Endometrial microvascular endothelial cells (primary cell): Measurements from ENCODE around the gene CTNND1. TPM values are rescaled to one million over a fixed set of nuclear protein-coding genes. Genes with fewer than 3 reads are reported as not detected.

Source experiments
- in situ Hi-C: cut with HindIII; loops from 2 replicates; pipeline ENCODE4 v1.10.0; 2017; ENCODE audit warnings: low sequenced_read_pairs, low pct_unique_long_range_greater_than_20kb; ENCODE audit errors: inconsistent ontology term
- total RNA-seq: library from RNA; depleted of rRNA; stranded (reverse); fragments of >200 nt; gene quantifications from one replicate; pipeline ENCODE4 v1.2.3, GENCODE V29; 2015; ENCODE audit errors: inconsistent ontology term

The CTNND1 gene
- total RNA-seq, 1 donor from 2014 or later, result 158 TPM

DNA sequence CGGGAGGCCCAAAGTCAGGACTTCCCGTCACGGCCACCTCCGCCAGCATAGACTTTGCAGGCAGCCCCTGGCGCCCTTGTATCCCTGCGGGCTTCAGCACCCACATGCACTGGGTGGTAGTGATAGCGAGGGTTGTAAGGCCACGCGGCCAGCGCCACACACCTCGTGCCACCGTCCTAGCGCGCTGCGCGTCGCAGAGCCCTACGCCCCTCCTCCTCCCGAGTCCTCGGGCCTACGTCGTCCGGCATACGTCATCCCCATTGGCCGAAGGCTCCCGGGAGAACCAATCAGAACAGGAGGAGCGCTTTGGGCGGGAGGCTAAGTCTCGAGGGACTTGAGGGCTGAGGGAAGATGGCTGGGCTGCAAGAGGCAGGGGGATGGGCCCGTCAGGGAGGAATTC lies 8.6 kb upstream of the CTNND1 start:
- in situ Hi-C loops, result loop anchor here (5.0 kb wide), 1 partner anchor 49 kb away; no protein-coding TSS in a partner anchor

DNA sequence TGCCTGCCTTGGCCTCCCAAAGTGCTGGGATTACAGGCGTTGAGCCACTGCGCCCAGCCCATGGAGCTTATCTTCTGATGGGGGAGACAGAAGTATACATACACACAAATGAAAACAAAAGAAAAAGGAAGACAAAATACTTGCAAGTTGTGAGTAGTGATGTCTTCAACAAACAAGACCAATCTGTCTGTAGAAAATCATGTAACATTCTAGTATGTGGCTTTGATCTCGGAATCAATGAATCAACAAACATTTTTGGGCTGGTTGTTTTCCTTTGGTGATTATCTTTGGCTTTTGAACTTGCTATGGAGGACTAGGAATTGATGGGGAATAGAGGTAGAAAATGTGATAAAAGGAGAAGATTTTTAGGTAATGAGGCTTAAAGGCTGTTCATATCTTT lies 3.4 kb upstream of the CTNND1 start:
- in situ Hi-C loops, result no loop called here

DNA sequence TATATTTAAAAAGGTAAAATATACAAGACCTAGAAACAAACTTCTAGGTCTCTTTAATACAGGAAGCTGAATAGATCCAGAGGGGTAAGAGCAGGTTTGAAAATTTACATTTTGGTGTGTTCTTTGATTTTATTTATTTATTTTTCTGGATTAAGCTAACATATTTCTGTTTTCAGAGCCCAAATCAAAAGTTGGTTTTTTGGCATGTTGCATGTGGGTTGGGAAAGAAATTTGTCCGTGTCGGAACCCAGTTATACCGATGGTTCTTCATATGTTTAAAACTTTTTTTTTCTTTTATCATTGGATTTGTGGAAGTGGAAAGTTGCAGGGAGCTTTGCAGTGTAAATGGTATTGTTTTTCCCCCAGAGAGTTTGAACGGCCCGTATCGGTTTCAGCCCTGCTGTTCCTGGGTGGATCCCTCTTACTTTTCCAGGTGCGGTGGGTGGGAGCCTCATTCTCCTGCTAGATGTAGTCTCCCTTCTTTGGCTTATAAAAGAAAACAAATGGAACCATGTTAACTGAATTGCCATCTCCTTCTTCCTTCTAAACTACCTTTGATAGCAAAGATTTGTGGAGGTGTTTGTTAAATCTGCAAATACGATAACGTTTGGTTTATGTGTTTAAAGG lies 746 bp downstream of the CTNND1 start:
- in situ Hi-C loops, result no loop called here

DNA sequence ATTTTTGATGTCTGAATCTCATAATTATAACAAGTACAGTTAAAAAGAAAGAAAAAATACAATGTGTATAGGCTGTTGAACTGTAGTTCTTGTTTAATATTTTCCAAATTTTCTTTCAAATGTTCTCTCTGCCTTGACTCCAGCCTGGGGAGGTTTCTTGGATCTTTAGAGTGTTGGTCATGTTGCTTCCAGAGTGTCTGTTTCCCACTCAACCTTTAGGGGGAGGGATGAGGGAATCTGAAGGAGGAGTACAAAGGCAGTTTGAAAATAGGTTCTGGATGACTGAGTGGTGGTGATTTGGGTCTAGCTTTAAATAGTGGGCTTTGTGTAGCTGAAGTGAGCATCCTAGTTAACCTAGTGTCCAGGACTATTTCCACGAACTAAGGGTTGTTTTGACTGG lies 2.0 kb downstream of the CTNND1 start:
- in situ Hi-C loops, result no loop called here

DNA sequence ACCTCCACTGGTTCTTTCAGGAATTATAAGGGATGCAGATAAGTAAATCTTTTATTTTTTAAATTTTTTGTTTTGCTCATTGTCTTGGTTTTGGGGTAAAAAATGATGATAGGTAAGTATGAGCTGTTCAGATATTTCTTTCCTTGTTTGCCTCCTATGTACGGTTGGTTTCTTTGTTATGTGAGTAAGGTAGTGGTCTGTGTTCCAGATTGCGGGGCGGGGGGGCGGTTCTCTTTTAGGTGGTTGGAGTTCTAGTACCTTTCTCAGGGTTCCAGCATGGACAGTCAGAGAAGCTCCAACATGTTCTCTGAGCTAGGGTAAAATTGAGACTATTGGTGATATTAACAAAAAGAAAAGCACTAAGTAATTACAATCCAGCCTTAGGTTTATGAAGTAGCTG lies 2.4 kb downstream of the CTNND1 start:
- in situ Hi-C loops, result no loop called here

DNA sequence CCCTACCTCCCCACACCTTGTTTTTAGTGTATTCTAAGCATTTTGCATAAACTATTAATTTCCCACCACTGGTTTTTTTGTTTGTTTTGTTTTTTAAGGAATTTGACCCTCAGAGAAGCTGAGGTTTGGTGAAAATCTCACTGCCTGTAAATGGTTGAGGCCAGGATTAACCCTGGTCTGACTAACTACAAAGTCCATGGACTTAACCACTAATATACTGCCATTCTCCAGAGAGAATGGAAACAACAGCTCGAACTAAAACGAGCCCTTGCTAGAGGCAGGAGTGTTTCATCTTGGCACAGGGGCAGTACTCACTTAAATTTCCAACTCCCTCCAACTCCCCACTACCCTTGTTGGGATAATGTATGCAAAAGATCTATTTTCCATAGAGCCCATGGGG lies 3.0 kb downstream of the CTNND1 start:
- in situ Hi-C loops, result no loop called here

DNA sequence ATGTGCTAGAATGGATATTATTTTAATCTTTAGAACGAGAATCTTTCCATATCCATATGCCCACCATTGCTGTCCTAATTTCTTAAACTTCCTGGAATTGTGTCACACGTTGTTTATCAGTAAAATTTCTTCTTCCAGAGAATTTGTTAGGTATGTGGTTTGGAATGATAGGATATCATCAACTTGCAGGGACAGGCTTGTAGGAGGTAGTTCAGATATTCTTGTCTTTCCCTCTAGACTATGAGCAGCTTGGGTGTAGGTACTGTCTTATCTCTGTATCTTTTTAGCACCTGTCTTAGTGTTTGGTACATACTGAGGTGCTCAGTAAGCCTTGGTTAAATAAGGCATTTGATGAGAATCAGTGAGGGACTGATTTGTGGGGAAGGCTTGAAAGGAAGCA lies 3.4 kb downstream of the CTNND1 start:
- in situ Hi-C loops, result no loop called here

DNA sequence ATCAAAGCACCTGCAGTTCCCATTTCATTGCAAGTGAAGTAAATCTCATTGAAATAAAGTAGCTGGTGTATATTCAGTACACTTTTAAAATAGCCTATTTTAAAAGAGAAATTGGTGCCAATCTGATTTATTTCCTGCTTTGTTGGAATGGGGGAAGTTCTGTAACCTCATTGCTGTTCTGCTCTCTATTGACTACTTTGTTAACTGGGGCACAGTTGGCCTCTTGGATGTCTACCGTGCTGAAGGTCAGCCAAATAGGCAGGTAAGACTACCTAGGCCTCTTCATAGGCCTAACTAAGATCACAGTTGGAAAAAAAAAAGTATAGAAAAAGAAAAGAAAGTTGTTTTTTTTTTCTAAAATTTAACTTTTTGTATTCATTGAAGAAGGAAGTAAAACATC lies 9.2 kb downstream of the CTNND1 start:
- in situ Hi-C loops, result no loop called here

DNA sequence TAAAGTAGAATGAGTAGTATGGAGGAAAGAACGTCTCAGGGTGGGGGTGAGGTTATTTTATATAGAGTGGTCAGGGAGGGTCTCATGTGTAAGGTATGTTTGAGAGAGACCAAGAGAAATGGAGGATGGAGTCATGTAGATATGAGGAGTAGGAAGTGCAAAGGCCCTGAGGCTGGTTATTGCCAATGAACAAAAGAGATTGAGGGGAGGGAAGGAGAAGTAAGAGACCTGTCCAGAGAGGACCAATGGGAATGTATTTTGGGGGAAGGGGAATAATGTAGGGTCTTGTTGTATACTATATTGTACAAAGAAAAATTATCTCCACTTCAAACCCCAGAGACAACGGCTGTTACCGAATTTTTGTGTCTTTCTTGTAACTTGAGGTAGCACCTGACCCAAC lies 9.8 kb downstream of the CTNND1 start:
- in situ Hi-C loops, result no loop called here

DNA sequence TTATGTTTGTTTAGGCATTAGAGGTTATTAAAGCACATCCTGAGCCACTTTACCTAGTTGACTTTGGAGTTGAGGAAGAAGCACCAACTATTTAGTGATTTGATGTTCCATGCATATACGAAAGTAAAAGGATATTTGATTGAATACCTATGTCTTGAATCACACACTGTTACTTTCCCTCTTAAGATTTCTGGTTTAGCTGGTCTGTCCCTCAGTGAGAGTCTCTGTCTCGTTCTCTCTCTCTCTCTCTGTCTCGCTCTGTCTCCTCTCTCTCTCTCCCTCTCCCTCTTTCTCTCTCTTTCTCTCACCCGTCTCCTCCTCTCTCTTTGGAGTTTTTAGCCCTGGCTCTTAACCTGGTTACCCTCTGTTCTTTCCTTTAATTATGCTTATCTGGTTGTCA lies 11.0 kb downstream of the CTNND1 start:
- in situ Hi-C loops, result no loop called here

DNA sequence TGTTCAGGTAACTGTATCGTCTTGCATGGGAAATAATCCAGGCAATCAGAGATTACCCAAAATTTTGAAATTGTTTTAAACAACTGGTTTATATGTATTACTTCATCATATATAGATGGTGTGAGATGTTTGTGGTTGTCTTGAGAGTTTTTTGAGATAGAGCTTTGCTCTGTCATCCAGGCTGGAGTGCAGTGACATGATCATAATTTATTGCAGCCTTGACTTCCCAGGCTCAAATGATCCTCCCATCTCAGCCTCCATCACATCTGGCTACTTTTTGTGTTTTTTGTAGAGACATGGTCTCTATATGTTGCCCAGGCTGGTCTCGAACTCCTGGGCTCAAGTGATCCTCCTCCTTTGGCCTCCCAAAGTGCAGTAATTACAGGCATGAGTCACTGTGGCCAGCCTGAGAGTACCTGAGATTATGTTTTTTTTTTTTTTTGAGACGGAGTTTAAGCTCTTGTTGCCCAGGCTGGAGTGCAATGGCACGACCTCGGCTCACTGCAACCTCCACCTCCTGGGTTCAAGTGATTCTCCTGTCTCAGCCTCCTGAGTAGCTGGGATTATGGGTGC lies 11.5 kb downstream of the CTNND1 start:
- in situ Hi-C loops, result no loop called here

DNA sequence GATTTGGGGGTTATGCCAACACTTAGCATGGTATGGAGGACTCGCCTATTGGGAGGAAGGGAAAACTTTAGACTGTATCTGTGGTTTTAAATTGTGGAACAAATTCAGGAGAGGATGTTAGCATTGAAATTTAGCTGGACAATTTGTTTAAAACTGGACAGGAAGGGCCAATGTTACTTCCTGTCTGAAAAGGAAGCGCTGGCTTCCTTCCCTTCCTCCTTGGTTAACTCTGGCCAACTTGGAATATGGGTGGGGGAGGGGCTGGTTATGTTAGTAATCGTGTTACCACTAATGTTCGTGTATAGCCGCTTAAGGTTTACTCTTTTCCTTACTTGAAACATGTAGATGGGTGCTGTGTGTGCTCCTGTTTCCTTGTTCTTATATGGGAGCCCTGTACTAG lies 13.9 kb downstream of the CTNND1 start:
- in situ Hi-C loops, result no loop called here

DNA sequence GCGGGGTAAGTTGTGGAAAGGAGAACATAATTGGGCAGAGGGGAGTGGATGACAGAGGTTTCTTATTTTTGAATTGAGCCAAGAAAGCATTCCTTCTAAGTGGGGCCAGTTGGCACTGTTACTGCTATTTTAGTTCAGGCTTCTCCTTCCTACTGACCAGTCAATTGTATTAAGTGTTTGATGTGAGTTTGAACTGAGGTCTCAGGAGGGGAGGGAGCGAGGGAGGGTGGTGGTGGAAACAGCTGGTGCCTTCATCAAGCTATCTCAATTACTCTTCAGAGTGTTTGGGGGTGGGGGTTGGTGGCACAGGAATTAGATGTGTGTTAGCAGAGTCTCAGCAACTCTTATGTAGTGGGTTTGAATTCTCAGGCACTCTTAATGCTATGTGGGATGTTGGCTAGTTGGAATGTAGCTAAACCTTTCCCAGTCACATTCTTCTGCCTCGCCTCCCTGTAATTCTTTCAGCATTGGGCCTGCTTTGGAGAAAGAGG lies 14.5 kb downstream of the CTNND1 start:
- in situ Hi-C loops, result no loop called here

DNA sequence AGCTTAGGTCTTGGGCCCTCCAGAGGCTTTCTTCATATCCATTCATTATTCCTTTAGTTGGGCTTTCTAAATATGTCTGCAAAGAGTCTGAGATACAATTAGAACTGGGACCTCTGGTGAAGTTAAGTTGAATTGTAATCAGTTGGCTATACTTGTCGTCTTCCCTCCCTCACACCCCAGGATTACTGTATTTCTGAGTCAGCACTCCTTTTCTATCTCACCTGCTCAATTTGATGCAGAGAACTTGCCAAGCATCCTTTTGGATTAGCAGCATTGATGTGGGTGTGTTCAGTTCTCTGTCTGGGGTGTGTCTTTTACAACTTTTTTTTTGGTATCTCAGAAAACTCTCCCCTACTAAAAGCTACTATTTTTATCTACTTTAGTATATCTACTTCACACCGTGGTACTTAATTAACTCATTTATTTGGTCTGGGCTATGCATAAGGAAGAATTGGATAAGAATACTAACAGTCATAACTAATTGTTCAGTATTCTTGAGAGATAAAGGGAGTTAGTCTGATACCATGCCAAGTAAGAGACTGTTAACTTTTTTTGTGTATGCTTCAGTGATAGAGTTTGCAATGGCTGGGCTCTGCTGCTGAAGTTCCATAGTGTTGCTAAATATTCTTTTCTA lies 15.1 kb downstream of the CTNND1 start:
- in situ Hi-C loops, result no loop called here

DNA sequence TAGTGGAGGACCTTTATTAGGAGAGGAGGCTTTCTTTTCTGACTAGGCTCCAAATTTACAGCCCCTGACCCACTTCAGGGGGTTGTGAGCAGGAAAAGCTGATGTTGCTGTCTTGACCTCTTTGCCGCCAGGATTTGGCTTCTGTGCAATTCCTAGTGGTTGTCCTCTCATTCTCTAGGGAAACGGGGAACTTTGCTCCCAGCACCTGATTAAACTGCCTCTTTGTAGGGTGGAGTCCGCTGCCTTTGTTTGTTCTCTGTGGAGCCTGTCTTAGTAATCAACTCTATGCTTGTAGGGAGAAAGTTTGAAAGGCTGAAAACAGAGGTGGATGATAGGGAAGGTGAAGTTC lies 16.3 kb downstream of the CTNND1 start:
- in situ Hi-C loops, result no loop called here

DNA sequence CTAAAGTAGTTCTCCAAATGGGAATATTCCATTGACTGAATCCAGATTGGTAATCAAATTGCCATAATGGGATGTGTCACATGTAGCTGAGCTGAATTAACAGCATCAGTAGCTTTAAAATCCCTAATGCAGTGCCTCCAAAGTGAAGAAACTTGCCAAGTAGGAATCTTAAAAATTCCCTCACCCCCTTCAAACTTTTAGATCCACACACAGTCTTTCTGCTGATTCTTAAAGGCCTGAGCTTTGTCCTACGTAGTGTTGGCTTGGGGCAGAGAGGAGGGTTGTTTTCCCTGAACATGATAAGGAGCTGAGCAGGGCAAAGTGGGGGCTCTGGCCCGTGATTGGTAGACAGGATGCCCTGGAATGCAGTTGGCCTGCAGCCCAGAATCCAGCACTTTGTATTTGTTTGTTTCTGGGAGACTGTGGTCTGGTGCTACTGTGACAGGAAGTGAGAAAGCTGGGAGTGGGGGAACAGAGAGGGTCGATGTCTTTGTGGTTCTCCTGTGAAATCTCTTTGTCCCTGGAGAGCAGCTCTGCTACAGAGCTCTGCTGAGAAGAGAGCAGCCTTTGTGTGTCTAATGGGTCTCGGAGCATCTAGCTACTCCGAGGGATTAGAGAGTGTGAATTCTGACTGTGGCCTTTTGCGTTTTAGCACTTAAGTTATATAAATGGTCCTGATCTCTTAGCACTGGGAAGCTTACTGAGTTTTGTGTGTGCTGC lies 16.9 kb downstream of the CTNND1 start:
- in situ Hi-C loops, result no loop called here

DNA sequence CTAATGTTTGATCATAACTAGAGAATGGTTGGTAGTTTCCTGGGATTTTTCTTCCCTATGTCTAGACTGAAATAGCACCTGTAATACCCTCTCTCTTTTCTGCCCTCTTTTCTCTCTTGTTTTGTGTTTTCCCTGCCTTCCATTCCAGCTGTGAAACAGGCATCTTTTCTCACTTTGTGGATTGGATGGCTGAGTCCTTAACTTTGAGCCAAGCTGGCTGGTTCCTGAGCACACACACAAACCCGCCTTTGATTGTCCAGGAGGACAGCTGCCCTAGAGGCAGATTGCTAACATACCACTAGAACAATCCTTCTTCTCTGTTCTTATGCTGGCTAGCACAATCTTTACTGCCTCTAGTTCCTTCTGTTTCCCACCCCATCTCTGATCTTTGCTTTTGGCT lies 17.7 kb downstream of the CTNND1 start:
- in situ Hi-C loops, result no loop called here

DNA sequence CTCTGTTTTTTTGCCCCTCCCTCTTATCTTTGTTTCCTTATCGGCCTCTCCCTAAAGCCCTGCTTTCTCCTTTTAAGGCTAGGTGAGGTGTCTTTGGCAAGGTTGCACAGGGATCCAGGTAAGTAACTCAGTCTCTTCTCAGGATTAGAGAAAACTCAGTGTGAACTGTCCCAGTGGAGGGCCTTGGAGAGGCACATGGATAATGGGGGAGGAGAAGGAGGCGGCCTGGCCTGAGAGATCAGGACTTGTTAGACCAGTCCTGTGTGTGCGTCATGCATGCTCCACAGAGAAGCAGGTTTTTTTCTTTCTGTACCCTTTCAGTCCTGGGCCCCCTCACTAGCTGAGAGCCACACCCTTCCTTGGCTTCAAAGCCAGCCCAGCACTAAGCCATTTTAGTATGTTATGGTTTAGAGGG lies 19.9 kb downstream of the CTNND1 start:
- in situ Hi-C loops, result no loop called here

DNA sequence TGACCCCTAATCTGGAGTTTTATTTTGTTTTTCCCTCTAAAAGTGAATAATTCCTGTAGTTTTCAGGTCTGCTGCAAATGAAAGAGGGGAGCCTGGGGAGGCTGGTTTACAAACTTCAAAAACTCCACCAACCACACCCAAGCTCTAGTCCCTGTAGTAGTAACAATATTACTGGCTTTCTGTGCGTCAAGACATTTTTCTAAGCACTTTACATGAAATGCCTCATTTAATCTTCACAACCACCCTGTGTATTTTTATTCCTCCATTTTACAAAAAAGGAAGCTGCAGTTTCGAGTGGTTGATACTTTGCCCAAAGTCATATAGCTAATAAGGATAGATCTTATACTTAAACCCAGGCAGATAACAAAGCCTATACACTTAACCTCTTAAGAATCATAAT lies 23.5 kb downstream of the CTNND1 start:
- in situ Hi-C loops, result no loop called here

DNA sequence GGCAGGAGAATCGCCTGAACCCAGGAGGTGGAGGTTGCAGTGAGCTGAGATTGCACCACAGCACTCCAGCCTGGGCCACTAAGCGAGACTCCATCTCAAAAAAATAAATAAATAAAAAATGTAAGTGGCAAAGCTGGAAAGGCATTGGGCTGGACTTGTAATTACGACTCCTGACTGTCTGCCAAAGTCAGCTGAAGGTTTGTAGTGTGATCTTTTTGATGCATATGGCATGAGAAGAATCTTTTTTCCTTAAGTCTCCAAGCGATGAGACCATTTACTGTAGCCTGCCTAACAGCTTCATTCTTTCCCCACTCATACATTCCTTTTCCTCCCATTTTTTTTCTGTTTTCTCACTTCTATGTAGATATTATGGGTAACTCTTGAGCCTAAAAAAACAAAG lies 24.8 kb downstream of the CTNND1 start:
- in situ Hi-C loops, result no loop called here
